ENCODE results near the gene SOBP.

DNA sequence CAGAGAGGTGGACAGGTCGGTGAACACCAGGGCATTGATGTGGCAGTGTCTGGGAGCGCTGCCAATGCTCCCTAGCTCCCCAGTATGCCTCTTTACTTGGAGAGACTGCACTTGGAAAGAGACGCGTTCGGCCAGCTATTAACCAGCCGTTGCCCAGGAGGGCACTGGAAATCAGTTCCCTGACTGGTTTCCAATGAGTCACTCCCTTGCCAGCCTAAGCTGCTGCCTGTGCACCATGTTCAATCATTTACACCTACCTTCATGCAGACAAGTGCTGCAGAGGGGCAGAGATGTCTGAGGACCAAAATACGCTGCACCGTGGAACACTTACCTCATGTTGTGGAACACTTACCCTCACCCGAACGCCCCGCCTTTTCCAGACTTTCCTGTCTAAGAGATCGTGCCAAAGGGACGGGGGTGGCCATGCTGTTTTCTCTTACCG is 151.6 kb downstream of the SOBP start:
- TF ChIP-seq, protein P1, sequence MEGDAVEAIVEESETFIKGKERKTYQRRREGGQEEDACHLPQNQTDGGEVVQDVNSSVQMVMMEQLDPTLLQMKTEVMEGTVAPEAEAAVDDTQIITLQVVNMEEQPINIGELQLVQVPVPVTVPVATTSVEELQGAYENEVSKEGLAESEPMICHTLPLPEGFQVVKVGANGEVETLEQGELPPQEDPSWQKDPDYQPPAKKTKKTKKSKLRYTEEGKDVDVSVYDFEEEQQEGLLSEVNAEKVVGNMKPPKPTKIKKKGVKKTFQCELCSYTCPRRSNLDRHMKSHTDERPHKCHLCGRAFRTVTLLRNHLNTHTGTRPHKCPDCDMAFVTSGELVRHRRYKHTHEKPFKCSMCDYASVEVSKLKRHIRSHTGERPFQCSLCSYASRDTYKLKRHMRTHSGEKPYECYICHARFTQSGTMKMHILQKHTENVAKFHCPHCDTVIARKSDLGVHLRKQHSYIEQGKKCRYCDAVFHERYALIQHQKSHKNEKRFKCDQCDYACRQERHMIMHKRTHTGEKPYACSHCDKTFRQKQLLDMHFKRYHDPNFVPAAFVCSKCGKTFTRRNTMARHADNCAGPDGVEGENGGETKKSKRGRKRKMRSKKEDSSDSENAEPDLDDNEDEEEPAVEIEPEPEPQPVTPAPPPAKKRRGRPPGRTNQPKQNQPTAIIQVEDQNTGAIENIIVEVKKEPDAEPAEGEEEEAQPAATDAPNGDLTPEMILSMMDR (IDR thresholded peaks at IDR 0.05), result no peak
- TF ChIP-seq EP300 (IDR thresholded peaks at IDR 0.05), result no peak

All from tibial nerve (tissue), 4 donors.